DND-41 (cell line): ENCODE data around the gene PLEK.
"Not testable (repeated sequence)": the region's sequence is repeated elsewhere in the genome, so short reads cannot be mapped to it uniquely, and the experiment has no call there.

ENCODE experiments used
- ATAC-seq: fragments of 200-7000 bp; cut with Tn5 transposase; 3 replicates; pipeline ENCODE4 v1.9.1; 2021; ENCODE audit warnings: low read depth; ENCODE audit not compliant: insufficient read depth
- DNase-seq: peaks from one replicate; pipeline ENCODE4 v3.0.0-alpha.2; 2020
- H2AFZ ChIP-seq: 2 replicates; pipeline ENCODE4 v1.6.0; 2012; ENCODE audit warnings: low read depth, low read length
- H3K27ac ChIP-seq: 2 replicates; pipeline ENCODE4 v1.5.1; 2012; ENCODE audit warnings: low read length, inconsistent platforms
- H3K27me3 ChIP-seq: fragments of 200-600 bp; sonication (generic); 2 replicates; pipeline ENCODE4 v1.6.0; 2012; ENCODE audit warnings: low read length, mild to moderate bottlenecking, inconsistent platforms; ENCODE audit not compliant: insufficient read depth, poor library complexity
- H3K36me3 ChIP-seq: 2 replicates; pipeline ENCODE4 v1.5.1; 2012; ENCODE audit warnings: low read length, inconsistent platforms; ENCODE audit not compliant: insufficient read depth
- H3K4me1 ChIP-seq: 2 replicates; pipeline ENCODE4 v1.5.1; 2012; ENCODE audit warnings: mild to moderate bottlenecking, low read length; ENCODE audit not compliant: insufficient read depth
- H3K4me2 ChIP-seq: 2 replicates; pipeline ENCODE4 v1.6.0; 2012; ENCODE audit warnings: mild to moderate bottlenecking, moderate library complexity, low read length, inconsistent platforms; ENCODE audit not compliant: insufficient read depth
- H3K4me3 ChIP-seq, 2 experiments: fragments of 200-600 bp in 1 of 2; shearing (Covaris generic) in 1 of 2; 2 replicates each; pipeline ENCODE4 v1.5.1; 2012 to 2016; ENCODE audit warnings: inconsistent platforms in 2 of 2, low read length in 2 of 2, mild to moderate bottlenecking in 2 of 2, low read depth in 1 of 2, moderate library complexity in 1 of 2
- H3K79me2 ChIP-seq: 2 replicates; pipeline ENCODE4 v1.6.0; 2012; ENCODE audit warnings: low read length, inconsistent platforms; ENCODE audit not compliant: insufficient read depth
- H3K9ac ChIP-seq: 2 replicates; pipeline ENCODE4 v1.6.0; 2012; ENCODE audit warnings: low read depth, mild to moderate bottlenecking, inconsistent platforms, low read length, moderate library complexity
- H3K9me3 ChIP-seq: 2 replicates; pipeline ENCODE4 v1.5.1; 2012; ENCODE audit warnings: low read length, moderate library complexity, mild to moderate bottlenecking, inconsistent platforms; ENCODE audit not compliant: insufficient read depth, severe bottlenecking
- H4K20me1 ChIP-seq: 2 replicates; pipeline ENCODE4 v1.6.0; 2012; ENCODE audit warnings: low read length; ENCODE audit not compliant: insufficient read depth
- EZH2 ChIP-seq: IDR thresholded peaks from 3 replicates; pipeline ENCODE4 v1.6.1; 2012; ENCODE audit warnings: borderline replicate concordance, low read depth, mild to moderate bottlenecking, moderate library complexity, low read length, inconsistent platforms; ENCODE audit not compliant: severe bottlenecking
- TF ChIP-seq, protein P1 (sequence below): IDR thresholded peaks from 2 replicates; pipeline ENCODE4 v1.5.1; 2012; ENCODE audit warnings: borderline replicate concordance, low read length, moderate library complexity, mild to moderate bottlenecking; ENCODE audit not compliant: poor library complexity, severe bottlenecking; ENCODE audit errors: extremely low read depth

Gene PLEK

DNA sequence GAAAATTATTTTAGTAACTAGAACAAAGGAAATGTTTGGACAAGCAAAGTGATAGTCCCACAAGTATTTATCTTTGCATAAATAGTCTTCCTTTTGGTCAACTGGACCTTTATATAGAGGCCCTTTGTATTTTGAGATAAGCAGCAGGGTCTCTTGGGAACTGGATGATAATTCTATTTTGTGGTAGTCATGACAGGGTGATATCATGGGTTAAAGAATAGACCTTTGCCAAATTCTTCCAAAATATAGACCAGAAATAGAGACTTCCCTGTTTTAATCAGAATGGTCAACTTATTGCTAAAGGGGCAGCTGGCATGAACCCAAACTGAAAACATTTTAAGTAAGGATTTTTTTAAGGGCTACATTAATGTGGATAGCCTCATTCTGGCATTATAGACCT, 10.5 kb downstream of the PLEK start:
- H2AFZ ChIP-seq = no peak overlapping the region
- H3K4me2 ChIP-seq = no peak overlapping the region
- H3K79me2 ChIP-seq = no peaks in the 10 kb centered on the region
- no peaks in the 10 kb centered on the region for H4K20me1 ChIP-seq
- no peak for TF ChIP-seq EZH2
- TF ChIP-seq, protein P1, sequence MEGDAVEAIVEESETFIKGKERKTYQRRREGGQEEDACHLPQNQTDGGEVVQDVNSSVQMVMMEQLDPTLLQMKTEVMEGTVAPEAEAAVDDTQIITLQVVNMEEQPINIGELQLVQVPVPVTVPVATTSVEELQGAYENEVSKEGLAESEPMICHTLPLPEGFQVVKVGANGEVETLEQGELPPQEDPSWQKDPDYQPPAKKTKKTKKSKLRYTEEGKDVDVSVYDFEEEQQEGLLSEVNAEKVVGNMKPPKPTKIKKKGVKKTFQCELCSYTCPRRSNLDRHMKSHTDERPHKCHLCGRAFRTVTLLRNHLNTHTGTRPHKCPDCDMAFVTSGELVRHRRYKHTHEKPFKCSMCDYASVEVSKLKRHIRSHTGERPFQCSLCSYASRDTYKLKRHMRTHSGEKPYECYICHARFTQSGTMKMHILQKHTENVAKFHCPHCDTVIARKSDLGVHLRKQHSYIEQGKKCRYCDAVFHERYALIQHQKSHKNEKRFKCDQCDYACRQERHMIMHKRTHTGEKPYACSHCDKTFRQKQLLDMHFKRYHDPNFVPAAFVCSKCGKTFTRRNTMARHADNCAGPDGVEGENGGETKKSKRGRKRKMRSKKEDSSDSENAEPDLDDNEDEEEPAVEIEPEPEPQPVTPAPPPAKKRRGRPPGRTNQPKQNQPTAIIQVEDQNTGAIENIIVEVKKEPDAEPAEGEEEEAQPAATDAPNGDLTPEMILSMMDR = no peak
- no peak overlapping the region for H3K27ac ChIP-seq
- peaks cover 10% of the 10 kb centered on the region for H3K4me1 ChIP-seq
- no peaks in the 10 kb centered on the region for H3K36me3 ChIP-seq
- DNase-seq = no peak
- ATAC-seq = no peak
- H3K9ac ChIP-seq = no peak overlapping the region
- H3K4me3 ChIP-seq = no peak overlapping the region
- H3K27me3 ChIP-seq = no peaks in the 10 kb centered on the region
- H3K9me3 ChIP-seq = no peaks in the 10 kb centered on the region

DNA sequence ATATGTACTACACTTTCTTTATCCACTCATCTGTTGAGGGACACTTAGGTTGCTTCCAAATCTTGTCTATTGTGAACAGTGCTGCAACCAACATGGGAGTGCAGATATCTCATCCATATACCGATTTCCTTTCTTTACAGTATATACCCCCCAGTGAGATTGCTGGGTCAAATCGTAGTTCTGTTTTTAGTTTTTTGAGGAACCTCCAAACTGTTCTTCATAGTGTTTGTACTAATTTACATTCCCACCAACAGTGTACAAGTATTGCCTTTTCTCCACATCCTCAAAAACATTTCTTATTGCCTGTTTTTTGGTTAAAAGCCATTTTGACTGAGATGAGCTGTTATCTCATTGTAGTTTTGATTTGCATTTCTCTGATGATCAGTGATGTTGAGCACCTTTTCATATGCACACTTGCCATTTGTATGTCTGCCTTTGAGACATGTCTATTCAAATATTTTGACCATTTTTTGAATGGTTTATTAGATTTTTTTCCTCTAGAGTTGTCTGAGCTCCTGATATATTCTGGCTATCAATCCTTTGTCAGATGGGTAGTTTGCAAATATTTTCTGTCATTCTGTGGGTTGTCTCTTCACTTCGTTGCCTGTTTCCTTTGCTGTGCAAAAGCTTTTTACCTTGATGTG, 12.2 kb downstream of the PLEK start:
- Histone ChIP-seq H3K4me3 (no peak overlapping the region), H3K27me3 (no peaks in the 10 kb centered on the region), H3K4me2 (no peak overlapping the region), H3K36me3 (no peaks in the 10 kb centered on the region), H4K20me1 (no peaks in the 10 kb centered on the region), H3K27ac (no peak overlapping the region), H3K79me2 (no peaks in the 10 kb centered on the region), H3K9me3 (no peaks in the 10 kb centered on the region), H3K4me1 (no peaks in the 10 kb centered on the region), H2AFZ (no peak overlapping the region), H3K9ac (no peak overlapping the region)
- ATAC-seq = no peak
- TF ChIP-seq EZH2 = no peak
- TF ChIP-seq, protein P1 = no peak
- DNase-seq = no peak

DNA sequence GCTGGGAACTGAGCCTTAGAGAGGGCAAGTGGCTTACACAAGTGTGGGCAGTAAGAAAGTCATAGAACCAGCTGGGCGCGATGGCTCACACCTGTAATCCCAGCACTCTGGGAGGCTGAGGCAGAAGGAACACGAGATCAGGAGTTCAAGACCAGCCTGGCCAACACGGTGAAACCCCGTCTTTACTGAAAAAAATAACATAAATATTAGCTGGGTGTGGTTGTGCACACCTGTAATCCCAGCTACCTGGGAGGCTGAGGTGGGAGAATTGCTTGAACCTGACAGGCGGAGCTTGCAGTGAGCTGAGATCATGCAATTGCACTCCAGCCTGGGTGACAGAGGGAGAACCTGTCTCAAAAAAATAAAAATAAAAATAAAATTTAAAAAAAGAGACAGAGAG, 13.7 kb downstream of the PLEK start:
- H3K79me2 ChIP-seq, H3K27me3 ChIP-seq, H2AFZ ChIP-seq, H3K36me3 ChIP-seq, ATAC-seq, H3K4me2 ChIP-seq, H3K9me3 ChIP-seq, H3K27ac ChIP-seq, DNase-seq, H4K20me1 ChIP-seq, H3K4me3 ChIP-seq, H3K4me1 ChIP-seq, H3K9ac ChIP-seq: not testable (repeated sequence)

DNA sequence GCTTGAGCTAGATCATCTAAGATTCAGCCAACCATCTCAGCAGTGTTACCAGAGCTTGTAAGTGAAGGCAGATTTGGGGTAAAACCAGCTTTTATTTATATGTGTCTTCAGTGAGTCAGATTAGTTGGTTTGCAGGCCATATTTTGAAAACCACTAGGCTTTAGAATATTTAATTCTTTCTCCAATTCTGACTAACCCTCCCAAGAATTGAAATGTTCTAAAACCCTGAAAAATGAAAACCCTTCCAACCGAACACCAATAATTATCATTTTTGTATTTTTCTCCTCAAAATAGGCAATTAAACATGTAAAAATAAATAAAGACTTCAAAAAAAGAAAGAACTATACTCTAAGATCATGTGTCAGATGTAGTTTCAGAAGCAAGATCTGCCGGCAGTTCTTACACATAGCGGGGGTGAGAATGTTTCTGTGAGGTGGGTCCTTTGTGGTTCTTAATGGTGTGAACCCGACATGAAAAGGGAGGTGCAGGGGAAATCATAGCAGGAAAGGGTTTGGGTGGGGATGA, 14.2 kb downstream of the PLEK start:
- Histone ChIP-seq H2AFZ (no peak overlapping the region), H3K4me3 (no peak overlapping the region), H3K27me3 (no peaks in the 10 kb centered on the region), H3K79me2 (no peaks in the 10 kb centered on the region), H3K36me3 (no peaks in the 10 kb centered on the region), H3K9ac (no peak overlapping the region), H3K4me1 (no peaks in the 10 kb centered on the region), H4K20me1 (no peaks in the 10 kb centered on the region), H3K27ac (no peak overlapping the region), H3K4me2 (no peak overlapping the region), H3K9me3 (no peaks in the 10 kb centered on the region)
- no peak for TF ChIP-seq EZH2
- TF ChIP-seq, protein P1 = no peak
- ATAC-seq (no peak), DNase-seq (no peak)
